Measurements from ENCODE around the gene CD86. TPM values are rescaled to one million over a fixed set of nuclear protein-coding genes. Genes with fewer than 3 reads are reported as not detected.

CD86 gene
- total RNA-seq, 1 experiment from 2014 or later = not detected

DNA sequence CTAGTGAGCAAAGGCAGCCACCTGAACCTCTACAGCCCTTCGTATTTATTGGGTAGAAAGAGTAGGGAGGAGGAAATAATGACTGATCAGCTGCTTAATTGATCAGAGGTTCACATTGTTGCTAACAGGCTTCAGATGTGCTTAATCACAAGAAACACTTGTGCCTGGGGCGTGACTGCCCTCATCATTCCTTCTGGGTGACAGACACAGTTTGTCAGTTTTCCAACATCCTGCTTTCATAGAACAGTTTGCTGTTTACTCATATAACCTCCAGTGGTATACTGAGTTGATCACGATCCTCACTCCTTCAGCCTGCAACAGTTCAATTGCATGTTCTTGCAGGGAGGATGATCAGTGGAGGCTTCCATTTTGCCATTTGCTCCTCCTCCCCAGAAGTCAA is 114.7 kb downstream of the CD86 start:
- no peaks in the 10 kb centered on the region for H3K79me2 ChIP-seq (ENCODE audit: insufficient read depth, low read length)
- H3K9ac ChIP-seq (ENCODE audit: low read length) = no peak overlapping the region
- no peak overlapping the region for H3K4me2 ChIP-seq (ENCODE audit: low read length)
- no peak overlapping the region for H2AFZ ChIP-seq (ENCODE audit: low read depth, low read length, poor library complexity, severe bottlenecking)
- no peaks in the 10 kb centered on the region for H4K20me1 ChIP-seq (ENCODE audit: insufficient read depth)
- no peaks in the 10 kb centered on the region for H3K36me3 ChIP-seq (ENCODE audit: control insufficient read depth in 1 of 2, insufficient read depth in 2 of 2, low read length in 2 of 2)
- no peaks in the 10 kb centered on the region for H3K27me3 ChIP-seq (ENCODE audit: insufficient read depth, low read length)
- ATAC-seq (no peak), DNase-seq (ENCODE audit: low read depth, low spot score) (no peak)
- CTCF ChIA-PET = no interaction called here
- no peak overlapping the region for H3K4me3 ChIP-seq (replicated peaks in 1 of 2; ENCODE audit: low read depth in 1 of 2, low read length in 2 of 2)
- RAD21 ChIA-PET (ENCODE audit: low non-redundant PET in 1 of 2, low total read pairs in 2 of 2, uncharacterized antibody in 2 of 2, unreplicated experiment in 2 of 2) = no interaction called here
- H3K9me2 ChIP-seq (ENCODE audit: insufficient read depth) = no peaks in the 10 kb centered on the region; the same call in 1 of the 2 replicates
- no peaks in the 10 kb centered on the region for H3K4me1 ChIP-seq (ENCODE audit: control insufficient read depth in 1 of 2, insufficient read depth in 2 of 2, low read length in 2 of 2)
- POLR2A ChIA-PET = no interaction called here
- BruUV-seq (replicated peaks) = no TSS peak
- H3K27ac ChIP-seq (ENCODE audit: low read depth, low read length) = no peak overlapping the region
- intact Hi-C loops (cut with micrococcal nuclease) = no loop called here
- peaks cover 0 to 3% of the 10 kb centered on the region in 2 experiments; a peak in 2 of 4 replicates for H3K9me3 ChIP-seq (ENCODE audit: control insufficient read depth in 1 of 2, insufficient read depth in 1 of 2, low read depth in 1 of 2, low read length in 2 of 2)
- TF ChIP-seq FOSL1 (IDR thresholded peaks at IDR 0.05; ENCODE audit: low read depth) = no peak
- TF ChIP-seq EGR1 (IDR thresholded peaks at IDR 0.05; ENCODE audit: low read depth) = no peak
- no peak for TF ChIP-seq RAD21 (IDR thresholded peaks at IDR 0.05; ENCODE audit: low read depth)
- no peak for TF ChIP-seq SP1 (IDR thresholded peaks at IDR 0.05; ENCODE audit: low read depth)
- no peak for TF ChIP-seq SIN3A (IDR thresholded peaks at IDR 0.05; ENCODE audit: low read depth)
- TF ChIP-seq, protein P1, sequence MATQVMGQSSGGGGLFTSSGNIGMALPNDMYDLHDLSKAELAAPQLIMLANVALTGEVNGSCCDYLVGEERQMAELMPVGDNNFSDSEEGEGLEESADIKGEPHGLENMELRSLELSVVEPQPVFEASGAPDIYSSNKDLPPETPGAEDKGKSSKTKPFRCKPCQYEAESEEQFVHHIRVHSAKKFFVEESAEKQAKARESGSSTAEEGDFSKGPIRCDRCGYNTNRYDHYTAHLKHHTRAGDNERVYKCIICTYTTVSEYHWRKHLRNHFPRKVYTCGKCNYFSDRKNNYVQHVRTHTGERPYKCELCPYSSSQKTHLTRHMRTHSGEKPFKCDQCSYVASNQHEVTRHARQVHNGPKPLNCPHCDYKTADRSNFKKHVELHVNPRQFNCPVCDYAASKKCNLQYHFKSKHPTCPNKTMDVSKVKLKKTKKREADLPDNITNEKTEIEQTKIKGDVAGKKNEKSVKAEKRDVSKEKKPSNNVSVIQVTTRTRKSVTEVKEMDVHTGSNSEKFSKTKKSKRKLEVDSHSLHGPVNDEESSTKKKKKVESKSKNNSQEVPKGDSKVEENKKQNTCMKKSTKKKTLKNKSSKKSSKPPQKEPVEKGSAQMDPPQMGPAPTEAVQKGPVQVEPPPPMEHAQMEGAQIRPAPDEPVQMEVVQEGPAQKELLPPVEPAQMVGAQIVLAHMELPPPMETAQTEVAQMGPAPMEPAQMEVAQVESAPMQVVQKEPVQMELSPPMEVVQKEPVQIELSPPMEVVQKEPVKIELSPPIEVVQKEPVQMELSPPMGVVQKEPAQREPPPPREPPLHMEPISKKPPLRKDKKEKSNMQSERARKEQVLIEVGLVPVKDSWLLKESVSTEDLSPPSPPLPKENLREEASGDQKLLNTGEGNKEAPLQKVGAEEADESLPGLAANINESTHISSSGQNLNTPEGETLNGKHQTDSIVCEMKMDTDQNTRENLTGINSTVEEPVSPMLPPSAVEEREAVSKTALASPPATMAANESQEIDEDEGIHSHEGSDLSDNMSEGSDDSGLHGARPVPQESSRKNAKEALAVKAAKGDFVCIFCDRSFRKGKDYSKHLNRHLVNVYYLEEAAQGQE (IDR thresholded peaks at IDR 0.05; ENCODE audit: low read depth) = no peak
- no peak for TF ChIP-seq SRF (IDR thresholded peaks at IDR 0.05; ENCODE audit: low read depth)
- TF ChIP-seq EZH2phosphoT487 (IDR thresholded peaks at IDR 0.05; ENCODE audit: borderline replicate concordance) = no peak
- TF ChIP-seq, protein P2, sequence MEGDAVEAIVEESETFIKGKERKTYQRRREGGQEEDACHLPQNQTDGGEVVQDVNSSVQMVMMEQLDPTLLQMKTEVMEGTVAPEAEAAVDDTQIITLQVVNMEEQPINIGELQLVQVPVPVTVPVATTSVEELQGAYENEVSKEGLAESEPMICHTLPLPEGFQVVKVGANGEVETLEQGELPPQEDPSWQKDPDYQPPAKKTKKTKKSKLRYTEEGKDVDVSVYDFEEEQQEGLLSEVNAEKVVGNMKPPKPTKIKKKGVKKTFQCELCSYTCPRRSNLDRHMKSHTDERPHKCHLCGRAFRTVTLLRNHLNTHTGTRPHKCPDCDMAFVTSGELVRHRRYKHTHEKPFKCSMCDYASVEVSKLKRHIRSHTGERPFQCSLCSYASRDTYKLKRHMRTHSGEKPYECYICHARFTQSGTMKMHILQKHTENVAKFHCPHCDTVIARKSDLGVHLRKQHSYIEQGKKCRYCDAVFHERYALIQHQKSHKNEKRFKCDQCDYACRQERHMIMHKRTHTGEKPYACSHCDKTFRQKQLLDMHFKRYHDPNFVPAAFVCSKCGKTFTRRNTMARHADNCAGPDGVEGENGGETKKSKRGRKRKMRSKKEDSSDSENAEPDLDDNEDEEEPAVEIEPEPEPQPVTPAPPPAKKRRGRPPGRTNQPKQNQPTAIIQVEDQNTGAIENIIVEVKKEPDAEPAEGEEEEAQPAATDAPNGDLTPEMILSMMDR (IDR thresholded peaks at IDR 0.05 in 2 of 3, conservative IDR thresholded peaks at IDR 0.05 in 1 of 3; ENCODE audit: borderline replicate concordance in 1 of 3, insufficient read depth in 1 of 3, low read depth in 2 of 3, low read length in 2 of 3) = no peak
- no peak for TF ChIP-seq JUND (IDR thresholded peaks at IDR 0.05)
- TF ChIP-seq, protein P3, sequence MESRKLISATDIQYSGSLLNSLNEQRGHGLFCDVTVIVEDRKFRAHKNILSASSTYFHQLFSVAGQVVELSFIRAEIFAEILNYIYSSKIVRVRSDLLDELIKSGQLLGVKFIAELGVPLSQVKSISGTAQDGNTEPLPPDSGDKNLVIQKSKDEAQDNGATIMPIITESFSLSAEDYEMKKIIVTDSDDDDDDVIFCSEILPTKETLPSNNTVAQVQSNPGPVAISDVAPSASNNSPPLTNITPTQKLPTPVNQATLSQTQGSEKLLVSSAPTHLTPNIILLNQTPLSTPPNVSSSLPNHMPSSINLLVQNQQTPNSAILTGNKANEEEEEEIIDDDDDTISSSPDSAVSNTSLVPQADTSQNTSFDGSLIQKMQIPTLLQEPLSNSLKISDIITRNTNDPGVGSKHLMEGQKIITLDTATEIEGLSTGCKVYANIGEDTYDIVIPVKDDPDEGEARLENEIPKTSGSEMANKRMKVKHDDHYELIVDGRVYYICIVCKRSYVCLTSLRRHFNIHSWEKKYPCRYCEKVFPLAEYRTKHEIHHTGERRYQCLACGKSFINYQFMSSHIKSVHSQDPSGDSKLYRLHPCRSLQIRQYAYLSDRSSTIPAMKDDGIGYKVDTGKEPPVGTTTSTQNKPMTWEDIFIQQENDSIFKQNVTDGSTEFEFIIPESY (IDR thresholded peaks at IDR 0.05; ENCODE audit: extremely low read depth, insufficient replicate concordance, low read length) = no peak
- no peak for TF ChIP-seq POLR2AphosphoS5 (IDR thresholded peaks at IDR 0.05; ENCODE audit: low read depth, low read length)
- TF ChIP-seq POLR2A (IDR thresholded peaks at IDR 0.05; ENCODE audit: borderline replicate concordance, extremely low read depth, insufficient read depth, insufficient read length) = no peak
- TF ChIP-seq, protein P4, sequence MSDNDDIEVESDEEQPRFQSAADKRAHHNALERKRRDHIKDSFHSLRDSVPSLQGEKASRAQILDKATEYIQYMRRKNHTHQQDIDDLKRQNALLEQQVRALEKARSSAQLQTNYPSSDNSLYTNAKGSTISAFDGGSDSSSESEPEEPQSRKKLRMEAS (IDR thresholded peaks at IDR 0.05) = no peak
- TF ChIP-seq TCF7L2 (IDR thresholded peaks at IDR 0.05; ENCODE audit: borderline replicate concordance, extremely low read depth, insufficient read depth, insufficient read length) = no peak
- TF ChIP-seq ZNF274 (IDR thresholded peaks at IDR 0.05; ENCODE audit: low read depth, low read length) = no peak
- no peak for TF ChIP-seq CEBPB (IDR thresholded peaks at IDR 0.05; ENCODE audit: low read depth)
- TF ChIP-seq YY1 (IDR thresholded peaks at IDR 0.05; ENCODE audit: extremely low read depth, insufficient replicate concordance, low read depth, low read length) = no peak

All from HCT116 (cell line).